Choroid plexus epithelial cell (primary cell): Measurements from ENCODE around the gene OGT.
"Not testable (repeated sequence)": the region's sequence is repeated elsewhere in the genome, so short reads cannot be mapped to it uniquely, and the experiment has no call there.

ENCODE experiments used
- DNase-seq: peaks from one replicate; pipeline ENCODE4 v3.0.0-alpha.2; 2010; ENCODE audit warnings: low read depth
- H3K4me3 ChIP-seq: 2 replicates; pipeline ENCODE4 v1.5.1; 2011; ENCODE audit warnings: low read depth, mild to moderate bottlenecking, control low read depth, low read length, moderate library complexity
- CTCF ChIP-seq: conservative IDR thresholded peaks from 2 replicates; pipeline ENCODE4 v1.5.1; 2011; ENCODE audit warnings: low read depth, mild to moderate bottlenecking, control low read depth, inconsistent platforms, low read length, moderate library complexity

OGT gene

GRCh38 chrX:71547339-71547738 is 14.4 kb downstream of the OGT start:
- TF ChIP-seq CTCF: no peak
- DNase-seq: no peak
- H3K4me3 ChIP-seq: no peak overlapping the region

- no peak for TF ChIP-seq CTCF
- no peak overlapping the region for H3K4me3 ChIP-seq
- no peak for DNase-seq
Observed at GRCh38 chrX:71549986-71550385, 17.1 kb downstream of the OGT start.

GRCh38 chrX:71550578-71550977 is 17.7 kb downstream of the OGT start:
- no peak for TF ChIP-seq CTCF
- H3K4me3 ChIP-seq: no peak overlapping the region
- no peak for DNase-seq

- no peak for TF ChIP-seq CTCF
- H3K4me3 ChIP-seq: no peak overlapping the region
- DNase-seq: no peak
Observed at GRCh38 chrX:71556036-71556435, 23.1 kb downstream of the OGT start.

GRCh38 chrX:71558920-71559319 is 26.0 kb downstream of the OGT start:
- H3K4me3 ChIP-seq: no peak overlapping the region
- no peak for TF ChIP-seq CTCF
- no peak for DNase-seq

GRCh38 chrX:71559773-71560172 is 26.9 kb downstream of the OGT start:
- not testable (repeated sequence) for DNase-seq, H3K4me3 ChIP-seq

- TF ChIP-seq CTCF: no peak
- H3K4me3 ChIP-seq: no peak overlapping the region
- no peak for DNase-seq
Observed at GRCh38 chrX:71563921-71564320, 31.0 kb downstream of the OGT start.

- H3K4me3 ChIP-seq: no peak overlapping the region
- peak; percentile 7 for DNase-seq
- no peak for TF ChIP-seq CTCF
Observed at GRCh38 chrX:71565474-71566041, 32.7 kb downstream of the OGT start.

GRCh38 chrX:71571390-71571789 is 38.5 kb downstream of the OGT start:
- DNase-seq, H3K4me3 ChIP-seq: not testable (repeated sequence)
